Activated T-helper 1 cell treated with anti-CD3 and anti-CD28 coated beads, Interleukin-2, amount 50 U/mL, for 16 hours (primary cell): ENCODE data around the gene TASP1.

Experiments used
- DNase-seq, 2 donors: peaks; one replicate each; pipeline ENCODE4 v3.0.0-alpha.2; 2020; ENCODE audit warnings: low read depth in 1 of 2, low spot score in 1 of 2

The TASP1 gene

GRCh38 chr20:13353261-13353945 lies 285.3 kb downstream of the TASP1 start:
- DNase-seq = no peak

GRCh38 chr20:13349235-13349604 lies 289.5 kb downstream of the TASP1 start:
- DNase-seq = no peak

- no peak for DNase-seq
Observed at GRCh38 chr20:13348311-13349234, 290.2 kb downstream of the TASP1 start.

- no peak for DNase-seq
Observed at GRCh38 chr20:13344671-13345070, 294.1 kb downstream of the TASP1 start.

GRCh38 chr20:13342469-13343242 lies 296.1 kb downstream of the TASP1 start:
- DNase-seq = no peak

GRCh38 chr20:13341737-13342393 lies 296.9 kb downstream of the TASP1 start:
- no peak for DNase-seq

- no peak for DNase-seq
Observed at GRCh38 chr20:13340088-13340487, 298.6 kb downstream of the TASP1 start.
